KMS-11 (cell line): Measurements from ENCODE around the gene KIF16B.

Source experiments
- H2AFZ ChIP-seq: fragments of 200-600 bp; sonication (generic); 2 replicates; pipeline ENCODE4 v1.6.1; 2016; ENCODE audit warnings: antibody characterized with exemption, mixed run types, low read depth
- H3K27ac ChIP-seq: fragments of 200-600 bp; sonication (generic); 2 replicates; pipeline ENCODE4 v1.6.1; 2016; ENCODE audit warnings: mild to moderate bottlenecking, mixed run types
- H3K27me3 ChIP-seq: fragments of 200-600 bp; sonication (generic); 2 replicates; pipeline ENCODE4 v1.6.1; 2017; ENCODE audit warnings: mild to moderate bottlenecking, low read depth, mixed run types, moderate library complexity; ENCODE audit not compliant: insufficient read depth
- H3K36me3 ChIP-seq: fragments of 200-600 bp; sonication (generic); 2 replicates; pipeline ENCODE4 v1.6.1; 2017; ENCODE audit warnings: mild to moderate bottlenecking, mixed run types; ENCODE audit not compliant: insufficient read depth
- H3K4me1 ChIP-seq: fragments of 200-600 bp; sonication (generic); 2 replicates; pipeline ENCODE4 v1.6.1; 2016; ENCODE audit warnings: mild to moderate bottlenecking, low read depth, mixed run types; ENCODE audit not compliant: poor library complexity, severe bottlenecking
- H3K4me2 ChIP-seq: fragments of 200-600 bp; sonication (generic); 2 replicates; pipeline ENCODE4 v1.7.0; 2016; ENCODE audit warnings: mild to moderate bottlenecking, mixed run types
- H3K4me3 ChIP-seq: fragments of 200-600 bp; sonication (generic); IDR thresholded peaks from 2 replicates; pipeline ENCODE4 v1.6.1; 2017; ENCODE audit warnings: low read depth, low read length, mixed read lengths; ENCODE audit not compliant: insufficient read depth
- H3K79me2 ChIP-seq: fragments of 200-600 bp; sonication (generic); 2 replicates; pipeline ENCODE4 v1.6.1; 2016; ENCODE audit warnings: low read depth, mixed run types; ENCODE audit not compliant: insufficient read depth
- H3K9ac ChIP-seq: fragments of 200-600 bp; sonication (generic); 2 replicates; pipeline ENCODE4 v1.6.1; 2016; ENCODE audit warnings: mild to moderate bottlenecking, mixed run types
- H4K20me1 ChIP-seq: fragments of 200-600 bp; sonication (generic); 2 replicates; pipeline ENCODE4 v1.6.1; 2016; ENCODE audit warnings: mild to moderate bottlenecking, mixed run types; ENCODE audit not compliant: insufficient read depth
- TF ChIP-seq, protein P1 (sequence below): fragments of 200-600 bp; sonication (generic); conservative IDR thresholded peaks from 2 replicates; pipeline ENCODE4 v1.6.1; 2017; ENCODE audit warnings: low read depth, mild to moderate bottlenecking, antibody characterized with exemption, low read length, moderate library complexity, mixed read lengths

KIF16B gene

DNA sequence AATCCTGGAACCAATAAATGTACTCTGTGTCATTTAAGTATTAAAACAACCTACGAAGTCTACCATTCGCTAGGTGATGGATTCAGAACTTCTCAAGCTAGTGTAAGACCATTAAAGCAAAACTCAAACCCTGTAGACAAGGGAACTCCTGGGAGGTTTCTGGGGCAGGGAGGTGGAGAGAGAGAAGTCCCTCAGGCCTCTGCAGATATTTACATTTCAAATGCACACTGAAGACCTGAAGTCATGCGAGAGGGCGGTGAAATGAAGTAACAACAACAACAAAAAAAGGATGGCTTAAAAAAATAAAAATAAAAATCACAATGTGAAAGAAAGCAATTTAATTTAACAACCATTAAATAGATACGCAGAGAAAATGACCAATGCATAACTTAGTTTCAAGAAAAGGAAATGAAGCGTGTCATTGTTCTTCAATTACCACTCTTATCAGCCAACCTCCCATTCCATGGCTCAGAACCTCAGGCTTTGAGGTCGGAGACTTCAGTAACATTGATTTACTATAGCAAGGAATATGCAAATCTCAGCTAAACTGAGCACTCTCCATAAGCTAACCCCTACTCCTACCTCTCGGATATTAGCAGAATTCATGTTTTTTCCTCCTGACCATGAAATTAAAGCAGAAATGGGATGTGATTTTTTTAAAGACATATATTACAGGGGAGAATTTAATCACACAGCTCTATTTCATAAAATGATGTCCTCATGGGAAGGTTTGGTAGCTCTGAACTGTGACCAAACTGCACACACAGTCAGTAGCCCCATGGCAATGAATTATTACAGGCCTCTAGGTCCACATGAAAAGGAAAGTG lies 140.6 kb downstream of the KIF16B start:
- Histone ChIP-seq H4K20me1 (no peaks in the 10 kb centered on the region), H3K4me3 (no peak overlapping the region), H3K9ac (no peak overlapping the region), H3K79me2 (no peaks in the 10 kb centered on the region), H3K27ac (no peak overlapping the region), H3K4me2 (no peak overlapping the region), H2AFZ (no peak overlapping the region), H3K4me1 (no peaks in the 10 kb centered on the region), H3K27me3 (no peaks in the 10 kb centered on the region), H3K36me3 (no peaks in the 10 kb centered on the region)
- TF ChIP-seq, protein P1, sequence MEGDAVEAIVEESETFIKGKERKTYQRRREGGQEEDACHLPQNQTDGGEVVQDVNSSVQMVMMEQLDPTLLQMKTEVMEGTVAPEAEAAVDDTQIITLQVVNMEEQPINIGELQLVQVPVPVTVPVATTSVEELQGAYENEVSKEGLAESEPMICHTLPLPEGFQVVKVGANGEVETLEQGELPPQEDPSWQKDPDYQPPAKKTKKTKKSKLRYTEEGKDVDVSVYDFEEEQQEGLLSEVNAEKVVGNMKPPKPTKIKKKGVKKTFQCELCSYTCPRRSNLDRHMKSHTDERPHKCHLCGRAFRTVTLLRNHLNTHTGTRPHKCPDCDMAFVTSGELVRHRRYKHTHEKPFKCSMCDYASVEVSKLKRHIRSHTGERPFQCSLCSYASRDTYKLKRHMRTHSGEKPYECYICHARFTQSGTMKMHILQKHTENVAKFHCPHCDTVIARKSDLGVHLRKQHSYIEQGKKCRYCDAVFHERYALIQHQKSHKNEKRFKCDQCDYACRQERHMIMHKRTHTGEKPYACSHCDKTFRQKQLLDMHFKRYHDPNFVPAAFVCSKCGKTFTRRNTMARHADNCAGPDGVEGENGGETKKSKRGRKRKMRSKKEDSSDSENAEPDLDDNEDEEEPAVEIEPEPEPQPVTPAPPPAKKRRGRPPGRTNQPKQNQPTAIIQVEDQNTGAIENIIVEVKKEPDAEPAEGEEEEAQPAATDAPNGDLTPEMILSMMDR: no peak

GRCh38 chr20:16428112-16428511 lies 145.1 kb downstream of the KIF16B start:
- Histone ChIP-seq H3K4me1 (no peaks in the 10 kb centered on the region), H3K9ac (no peak overlapping the region), H3K79me2 (no peaks in the 10 kb centered on the region), H3K27me3 (no peaks in the 10 kb centered on the region), H4K20me1 (no peaks in the 10 kb centered on the region), H3K27ac (no peak overlapping the region), H3K4me2 (no peak overlapping the region), H3K4me3 (no peak overlapping the region), H2AFZ (no peak overlapping the region), H3K36me3 (no peaks in the 10 kb centered on the region)
- TF ChIP-seq, protein P1: no peak

DNA sequence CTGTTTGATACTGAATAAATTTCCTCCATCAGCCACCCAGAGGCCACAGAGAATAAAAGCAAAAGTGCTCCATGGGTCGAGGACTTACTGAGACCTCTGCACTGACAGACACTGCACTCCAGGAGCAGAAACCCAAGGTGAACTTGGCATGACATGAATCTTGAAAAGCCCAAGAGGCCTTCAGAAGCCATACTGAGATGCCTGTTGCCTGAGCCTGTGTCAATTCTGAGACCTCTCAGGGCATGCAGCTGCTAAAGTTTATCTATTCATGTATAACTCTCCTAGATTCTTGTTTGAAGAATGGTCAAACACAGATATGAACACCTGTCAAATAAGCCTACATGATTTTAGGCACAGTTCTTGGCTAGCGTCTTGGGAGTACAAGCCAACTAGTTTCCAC lies 145.7 kb downstream of the KIF16B start:
- H3K4me1 ChIP-seq: no peaks in the 10 kb centered on the region
- no peak overlapping the region for H3K4me2 ChIP-seq
- no peak overlapping the region for H3K4me3 ChIP-seq
- no peaks in the 10 kb centered on the region for H3K27me3 ChIP-seq
- H3K27ac ChIP-seq: no peak overlapping the region
- H4K20me1 ChIP-seq: no peaks in the 10 kb centered on the region
- TF ChIP-seq, protein P1: no peak
- no peak overlapping the region for H3K9ac ChIP-seq
- no peaks in the 10 kb centered on the region for H3K79me2 ChIP-seq
- H2AFZ ChIP-seq: no peak overlapping the region
- no peaks in the 10 kb centered on the region for H3K36me3 ChIP-seq

GRCh38 chr20:16424780-16425179 lies 148.5 kb downstream of the KIF16B start:
- H3K27ac ChIP-seq: no peak overlapping the region
- H3K36me3 ChIP-seq: no peaks in the 10 kb centered on the region
- no peaks in the 10 kb centered on the region for H3K4me1 ChIP-seq
- no peaks in the 10 kb centered on the region for H3K27me3 ChIP-seq
- no peaks in the 10 kb centered on the region for H4K20me1 ChIP-seq
- no peak overlapping the region for H3K4me2 ChIP-seq
- H3K9ac ChIP-seq: no peak overlapping the region
- no peak overlapping the region for H3K4me3 ChIP-seq
- no peaks in the 10 kb centered on the region for H3K79me2 ChIP-seq
- TF ChIP-seq, protein P1: no peak
- H2AFZ ChIP-seq: no peak overlapping the region
